ENCODE data around the gene KEAP1.
"Not testable (repeated sequence)": the region's sequence is repeated elsewhere in the genome, so short reads cannot be mapped to it uniquely, and the experiment has no call there.

Gene KEAP1

DNA sequence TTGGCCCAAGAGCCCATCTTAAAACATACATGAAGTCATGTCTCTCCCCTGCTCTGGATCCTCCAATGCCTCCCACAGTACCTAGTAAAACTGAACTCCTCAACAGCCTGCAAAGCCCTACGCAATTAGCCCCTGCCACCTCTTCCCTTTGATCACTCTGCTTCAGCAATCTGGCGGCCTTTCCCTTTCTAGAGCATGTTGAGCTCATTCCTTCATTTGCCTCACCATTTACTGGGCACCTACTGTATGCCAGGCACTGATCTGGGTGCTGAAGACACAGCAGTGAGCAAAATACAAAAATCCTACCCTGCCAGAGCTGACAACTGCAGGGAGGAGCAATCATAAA is 2.9 kb downstream of the KEAP1 start:
- DNase-seq = no peak

DNA sequence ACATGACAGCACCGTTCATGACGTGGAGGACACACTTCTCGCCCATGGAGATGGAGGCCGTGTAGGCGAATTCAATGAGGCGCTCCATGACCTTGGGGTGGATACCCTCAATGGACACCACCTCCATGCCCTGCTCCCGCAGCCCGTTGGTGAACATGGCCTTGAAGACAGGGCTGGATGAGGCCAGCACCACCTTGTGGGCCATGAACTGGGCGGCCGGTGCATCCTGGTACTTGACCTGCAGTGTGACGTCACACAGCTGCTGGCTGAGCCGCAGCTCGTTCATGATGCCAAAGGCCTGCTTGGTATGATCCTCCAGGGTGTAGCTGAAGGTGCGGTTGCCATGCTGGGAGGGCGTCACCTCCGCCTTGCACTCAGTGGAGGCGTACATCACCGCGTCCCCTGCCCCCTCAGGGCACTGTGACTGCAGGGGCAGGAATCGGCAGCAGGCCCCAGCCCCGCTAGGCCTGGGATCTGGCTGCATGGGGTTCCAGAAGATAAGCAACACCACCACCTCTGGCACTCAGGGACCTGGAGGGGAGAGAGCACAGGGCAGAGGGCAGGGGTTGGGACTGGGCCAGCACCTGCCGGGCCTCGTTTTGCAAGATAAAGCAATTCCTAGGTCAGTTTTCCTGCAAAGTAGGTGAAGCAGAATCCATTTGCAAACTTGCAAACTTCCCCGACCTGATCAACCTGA is 3.5 kb downstream of the KEAP1 start:
- no peak for DNase-seq

- DNase-seq = no peak
Measured at GRCh38 chr19:10497371-10497770, 5.8 kb downstream of the KEAP1 start.

- DNase-seq = no peak
Measured at GRCh38 chr19:10491472-10492047, 11.6 kb downstream of the KEAP1 start.

DNA sequence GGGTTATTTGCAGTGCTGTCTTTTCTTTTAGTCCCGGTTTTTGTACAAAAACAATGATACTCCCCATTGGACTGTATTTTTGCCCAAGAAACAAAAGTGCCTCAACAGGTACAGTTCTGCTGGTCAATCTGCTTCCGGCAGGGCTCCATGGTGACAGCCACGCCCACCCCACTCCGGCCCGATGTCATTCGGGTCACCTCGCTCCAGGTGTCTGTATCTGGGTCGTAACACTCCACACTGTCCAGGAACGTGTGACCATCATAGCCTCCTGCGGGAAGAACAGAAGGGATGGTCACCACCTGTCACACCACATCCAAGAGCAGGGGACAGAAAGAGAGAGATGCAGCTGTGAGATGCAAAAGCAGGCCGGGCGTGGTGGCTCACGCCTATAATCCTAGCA is 16.6 kb downstream of the KEAP1 start:
- no peak for DNase-seq

GRCh38 chr19:10478903-10479384 is 24.2 kb downstream of the KEAP1 start:
- DNase-seq = peak; percentile 40 to 98 (median 89)

DNA sequence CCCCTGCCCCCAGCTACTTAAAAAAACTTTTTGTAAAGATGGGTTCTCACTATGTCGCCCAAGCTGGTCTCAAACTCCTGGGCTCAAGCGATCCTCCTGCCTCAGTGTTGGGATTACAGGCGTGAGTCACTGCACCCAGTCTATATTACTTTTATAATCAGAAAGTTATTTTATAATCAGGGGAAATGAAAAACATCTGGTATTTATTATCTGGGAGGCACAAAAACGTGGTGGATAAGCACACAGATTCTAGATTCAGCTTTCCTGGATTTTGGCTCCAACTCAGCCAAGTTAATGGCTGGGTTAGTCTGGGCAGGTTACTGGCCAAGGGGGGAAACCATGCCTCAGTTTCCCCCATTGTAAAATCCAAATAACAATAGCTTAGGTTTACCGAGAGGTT is 24.7 kb downstream of the KEAP1 start:
- DNase-seq = no peak

DNA sequence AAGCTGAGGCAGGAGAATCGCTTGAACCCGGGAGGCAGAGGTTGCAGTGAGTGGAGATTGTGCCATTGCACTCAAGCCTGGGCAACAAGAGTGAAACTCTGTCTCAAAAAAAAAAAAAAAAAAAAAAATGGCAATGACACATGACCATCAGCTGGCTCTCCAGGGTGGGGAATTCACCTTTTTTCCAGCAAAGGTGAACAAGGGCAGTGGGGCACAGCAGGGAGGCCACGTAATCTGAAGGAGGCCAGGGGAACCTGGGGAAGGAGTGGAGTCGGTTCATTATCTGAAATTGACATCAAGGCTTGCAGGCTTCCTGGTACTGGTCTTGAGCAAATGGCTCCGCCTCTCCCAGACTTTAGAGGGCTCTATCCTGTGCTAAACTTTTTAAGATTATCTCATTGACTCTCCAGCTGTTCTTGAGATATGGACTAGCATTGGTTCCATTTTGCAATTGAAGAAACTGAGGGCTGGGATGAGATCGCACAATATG is 28.1 kb downstream of the KEAP1 start:
- DNase-seq = no peak

DNA sequence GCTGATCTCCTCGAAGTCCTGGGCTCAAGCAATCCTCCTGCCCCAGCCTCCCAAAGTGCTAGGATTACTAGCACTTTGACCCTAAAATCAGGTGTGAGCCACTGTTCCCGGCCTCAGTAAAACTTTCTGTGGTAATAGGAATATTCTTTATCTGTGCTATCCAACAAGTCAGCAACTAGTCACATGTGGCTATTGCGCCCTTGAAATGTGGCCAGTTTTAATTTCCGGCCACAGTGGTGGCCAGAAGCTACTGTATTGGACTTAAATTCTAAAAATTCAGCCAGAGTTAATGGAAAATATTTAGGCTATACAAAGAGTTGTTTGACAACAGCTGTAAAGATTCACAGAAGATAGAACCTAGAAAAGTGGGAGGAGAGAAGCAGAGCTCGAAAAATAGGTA is 30.0 kb downstream of the KEAP1 start:
- no peak for DNase-seq

- DNase-seq = no peak
Measured at GRCh38 chr19:10471909-10472308, 31.2 kb downstream of the KEAP1 start.

GRCh38 chr19:10468133-10468532 is 35.0 kb downstream of the KEAP1 start:
- DNase-seq = no peak

- DNase-seq = no peak
Measured at GRCh38 chr19:10467104-10467706, 36.0 kb downstream of the KEAP1 start.

DNA sequence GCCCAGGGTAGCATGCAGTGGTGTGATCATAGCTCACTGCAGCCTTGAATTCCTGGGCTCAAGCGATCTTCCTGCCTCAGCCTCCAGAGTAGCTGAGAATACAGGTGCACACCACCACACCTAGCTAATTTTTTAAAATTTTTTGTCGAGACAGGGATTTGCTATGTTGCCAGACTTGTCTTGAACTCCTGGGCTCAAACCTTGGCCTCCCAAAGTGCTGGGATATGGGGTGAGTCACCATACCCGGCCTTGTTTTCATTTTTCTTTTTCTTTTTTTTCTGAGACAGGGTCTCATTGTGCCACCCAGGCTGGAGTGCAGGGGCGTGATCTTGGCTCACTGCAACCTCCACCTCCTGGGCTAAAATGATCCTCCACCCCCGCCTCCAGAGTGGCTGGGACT is 38.7 kb downstream of the KEAP1 start:
- no peak for DNase-seq

GRCh38 chr19:10462557-10462956 is 40.6 kb downstream of the KEAP1 start:
- no peak for DNase-seq

DNA sequence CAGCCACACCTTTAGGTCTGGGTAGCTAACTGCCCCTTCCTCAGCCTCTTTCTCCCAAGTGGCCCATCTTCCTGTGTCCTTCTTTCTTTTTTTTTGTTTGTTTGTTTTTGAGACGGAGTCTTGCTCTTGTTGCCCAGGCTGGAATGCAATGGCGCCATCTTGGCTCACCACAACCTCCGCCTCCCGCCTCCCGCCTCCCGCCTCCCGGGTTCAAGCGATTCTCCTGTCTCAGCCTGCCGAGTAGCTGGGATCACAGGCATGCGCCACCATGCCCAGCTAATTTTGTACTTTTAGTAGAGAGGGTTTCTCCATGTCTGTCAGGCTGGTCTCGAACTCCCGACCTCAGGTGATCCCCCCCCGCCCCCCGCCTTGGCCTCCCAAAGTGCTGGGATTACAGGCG is 41.1 kb downstream of the KEAP1 start:
- not testable (repeated sequence) for DNase-seq

GRCh38 chr19:10461047-10461949 is 41.9 kb downstream of the KEAP1 start:
- DNase-seq = peak in 54 of 56 donors; percentile 27 to 94 (median 82)

- no peak for DNase-seq
Measured at GRCh38 chr19:10460714-10461046, 42.5 kb downstream of the KEAP1 start.

GRCh38 chr19:10458733-10459132 is 44.4 kb downstream of the KEAP1 start:
- not testable (repeated sequence) for DNase-seq

DNA sequence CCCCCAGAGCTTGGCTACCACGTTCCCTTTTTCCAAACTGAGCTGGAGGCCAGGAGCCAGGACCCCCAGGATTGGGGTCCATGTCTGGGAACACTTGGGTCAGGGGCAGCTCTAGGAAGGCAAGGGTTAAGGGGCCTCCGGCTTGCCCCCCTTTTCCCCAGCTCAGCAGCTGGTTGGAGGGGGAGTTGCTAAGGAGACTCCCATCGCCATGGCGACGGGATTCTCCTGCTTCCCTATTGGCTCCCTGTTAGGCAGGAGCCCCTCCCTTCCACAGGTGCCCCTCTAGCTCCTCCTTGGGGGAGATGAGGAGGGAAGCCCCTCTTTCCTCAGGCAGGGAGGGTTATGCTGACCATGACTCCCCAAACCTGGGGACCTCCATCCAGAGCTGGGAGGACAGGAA is 48.9 kb downstream of the KEAP1 start:
- peak in 45 of 56 donors; percentile 4 to 71 (median 37) for DNase-seq

DNA sequence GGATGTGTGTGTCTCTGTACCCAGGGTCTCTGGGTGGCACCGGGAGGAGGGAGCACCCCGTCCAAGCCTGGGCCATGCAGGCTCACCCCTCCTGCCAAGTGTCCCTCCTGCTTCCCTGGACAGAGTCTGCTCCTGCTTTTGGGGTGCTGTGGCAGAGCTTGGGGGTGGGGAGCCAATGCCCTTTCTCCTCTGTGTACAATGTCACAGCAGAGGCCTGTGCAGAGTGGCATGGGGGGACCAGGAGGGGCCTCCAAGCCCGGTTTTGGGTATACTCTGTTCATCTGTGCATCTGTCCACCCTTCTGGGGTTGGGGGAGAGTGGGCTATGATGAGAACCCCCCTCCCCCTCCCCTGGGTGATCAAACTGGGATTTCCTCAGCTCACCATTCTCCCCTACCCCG is 49.3 kb downstream of the KEAP1 start:
- peak in 2 of 56 donors; percentile 17 to 37 for DNase-seq

GRCh38 chr19:10452726-10453618 is 50.2 kb downstream of the KEAP1 start:
- peak in 19 of 56 donors; percentile 4 to 44 (median 26) for DNase-seq

Data from amygdala (tissue), 56 donors.